Neural cell (in vitro differentiated cells): ENCODE measurements around the gene CDK11A. TPM values are rescaled to one million over a fixed set of nuclear protein-coding genes. Genes with fewer than 3 reads are reported as not detected.

Experiments used
- H2AFZ ChIP-seq: fragments of 200-600, 300-800 bp; sonication (generic), shearing (Covaris generic); 2 replicates; pipeline ENCODE4 v1.6.0; 2014; ENCODE audit warnings: low read depth, mild to moderate bottlenecking, antibody characterized with exemption, low read length, moderate library complexity
- H3F3A ChIP-seq: fragments of 200-600 bp; shearing (Covaris generic); 2 replicates; pipeline ENCODE4 v1.6.1; 2016; ENCODE audit warnings: mild to moderate bottlenecking, moderate library complexity, mixed read lengths, antibody characterized with exemption, low read length; ENCODE audit not compliant: insufficient read depth, poor library complexity, severe bottlenecking
- H3K27ac ChIP-seq: fragments of 200-600, 300-800 bp; sonication (generic), shearing (Covaris generic); 2 replicates; pipeline ENCODE4 v1.5.1; 2014; ENCODE audit warnings: mild to moderate bottlenecking, low read length, moderate library complexity
- H3K27me3 ChIP-seq: fragments of 300-800, 200-600 bp; sonication (generic), shearing (Covaris generic); 2 replicates; pipeline ENCODE4 v1.6.0; 2014; ENCODE audit warnings: mild to moderate bottlenecking, low read depth, low read length, moderate library complexity; ENCODE audit not compliant: insufficient read depth
- H3K36me3 ChIP-seq: fragments of 300-800, 200-600 bp; sonication (generic), shearing (Covaris generic); 2 replicates; pipeline ENCODE4 v1.5.1; 2014; ENCODE audit warnings: mild to moderate bottlenecking, antibody characterized with exemption, low read length, moderate library complexity; ENCODE audit not compliant: insufficient read depth
- H3K4me2 ChIP-seq: fragments of 300-800, 200-600 bp; sonication (generic), shearing (Covaris generic); 2 replicates; pipeline ENCODE4 v1.6.0; 2014; ENCODE audit warnings: mild to moderate bottlenecking, low read length
- H3K4me3 ChIP-seq: fragments of 300-800, 200-600 bp; sonication (generic), shearing (Covaris generic); 2 replicates; pipeline ENCODE4 v1.5.1; 2014; ENCODE audit warnings: mild to moderate bottlenecking, low read length, moderate library complexity
- H3K79me2 ChIP-seq: fragments of 200-600 bp; shearing (Covaris generic); replicated peaks from 2 replicates; pipeline ENCODE4 v1.6.0; 2014; ENCODE audit warnings: mild to moderate bottlenecking, low read length, moderate library complexity; ENCODE audit not compliant: insufficient read depth
- H3K9ac ChIP-seq: fragments of 300-800, 200-600 bp; sonication (generic), shearing (Covaris generic); 2 replicates; pipeline ENCODE4 v1.6.1; 2016; ENCODE audit warnings: mild to moderate bottlenecking, low read length, mixed read lengths
- H3K9me2 ChIP-seq: fragments of 200-600 bp; shearing (Covaris generic); 2 replicates; pipeline ENCODE4 v1.6.1; 2016; ENCODE audit warnings: mild to moderate bottlenecking, low read length, mixed read lengths; ENCODE audit not compliant: insufficient read depth
- H3K9me3 ChIP-seq: fragments of 200-600, 300-800 bp; sonication (generic), shearing (Covaris generic); 2 replicates; pipeline ENCODE4 v1.6.1; 2016; ENCODE audit warnings: mild to moderate bottlenecking, mixed run types, low read length, moderate library complexity, mixed read lengths
- H4K20me1 ChIP-seq: fragments of 200-600 bp; shearing (Covaris generic); 2 replicates; pipeline ENCODE4 v1.6.1; 2016; ENCODE audit warnings: mild to moderate bottlenecking, mixed run types; ENCODE audit not compliant: insufficient read depth
- CTCF ChIP-seq: fragments of 450-650 bp; IDR thresholded peaks from 2 replicates; pipeline ENCODE4 v1.5.1; 2014; ENCODE audit warnings: antibody characterized with exemption, mild to moderate bottlenecking, moderate library complexity; ENCODE audit not compliant: poor library complexity, severe bottlenecking
- EP300 ChIP-seq: fragments of 450-650 bp; conservative IDR thresholded peaks from 2 replicates; pipeline ENCODE4 v1.6.1; 2014; ENCODE audit warnings: antibody characterized with exemption, mild to moderate bottlenecking, moderate library complexity; ENCODE audit not compliant: poor library complexity, severe bottlenecking
- EZH2 ChIP-seq: fragments of 200-600, 300-800 bp; shearing (Covaris generic), sonication (generic); IDR thresholded peaks from 2 replicates; pipeline ENCODE4 v1.6.1; 2014; ENCODE audit warnings: antibody characterized with exemption, low read length, borderline replicate concordance, mild to moderate bottlenecking; ENCODE audit not compliant: insufficient read depth, poor library complexity, severe bottlenecking
- MXI1 ChIP-seq: fragments of 450-650 bp; conservative IDR thresholded peaks from 2 replicates; pipeline ENCODE4 v1.6.1; 2014; ENCODE audit warnings: antibody characterized with exemption, mild to moderate bottlenecking; ENCODE audit not compliant: poor library complexity, severe bottlenecking
- POLR2AphosphoS5 ChIP-seq: IDR thresholded peaks from 2 replicates; pipeline ENCODE4 v1.6.1; 2012
- RAD21 ChIP-seq: fragments of 450-650 bp; conservative IDR thresholded peaks from 2 replicates; pipeline ENCODE4 v1.6.1; 2014; ENCODE audit warnings: antibody characterized with exemption, mild to moderate bottlenecking, moderate library complexity
- REST ChIP-seq: IDR thresholded peaks from 2 replicates; pipeline ENCODE4 v1.6.1; 2012; ENCODE audit warnings: borderline replicate concordance
- SMC3 ChIP-seq: fragments of 450-650 bp; conservative IDR thresholded peaks from 2 replicates; pipeline ENCODE4 v1.6.1; 2014; ENCODE audit warnings: antibody characterized with exemption, mild to moderate bottlenecking, moderate library complexity; ENCODE audit not compliant: poor library complexity
- TAF1 ChIP-seq: IDR thresholded peaks from 2 replicates; pipeline ENCODE4 v1.6.1; 2012; ENCODE audit warnings: low read depth
- polyA plus RNA-seq: library from polyadenylated mRNA; depleted of rRNA; stranded (reverse); fragments of >200 nt; gene quantifications from 2 replicates; pipeline ENCODE4 v1.2.3, GENCODE V29; 2014

The CDK11A gene
- polyA plus RNA-seq, 1 donor from 2014 or later = 20.2 TPM

- Histone ChIP-seq H4K20me1 (no peaks in the 10 kb centered on the region), H3K79me2 (no peaks in the 10 kb centered on the region), H3K9me2 (no peaks in the 10 kb centered on the region), H3K9ac (no peak overlapping the region), H3K4me3 (no peak overlapping the region), H3K4me2 (no peak overlapping the region), H3K27ac (no peak overlapping the region), H3F3A (no peaks in the 10 kb centered on the region), H3K9me3 (no peaks in the 10 kb centered on the region), H3K27me3 (no peaks in the 10 kb centered on the region), H2AFZ (no peak overlapping the region), H3K36me3 (no peaks in the 10 kb centered on the region)
- TF ChIP-seq RAD21 (no peak), MXI1 (no peak), SMC3 (no peak), EZH2 (no peak), CTCF (no peak), TAF1 (no peak), REST (no peak), EP300 (no peak), POLR2AphosphoS5 (no peak)
Measured at GRCh38 chr1:1757422-1758058, 33.4 kb upstream of the CDK11A start.

- H3K79me2 ChIP-seq = no peaks in the 10 kb centered on the region
- H3K27ac ChIP-seq = no peak overlapping the region
- no peak overlapping the region for H2AFZ ChIP-seq
- H3K4me3 ChIP-seq = no peak overlapping the region
- H3K9me3 ChIP-seq = no peaks in the 10 kb centered on the region
- H3K9me2 ChIP-seq = no peaks in the 10 kb centered on the region
- no peak overlapping the region for H3K4me2 ChIP-seq
- no peaks in the 10 kb centered on the region for H3K36me3 ChIP-seq
- H3K9ac ChIP-seq = no peak overlapping the region
- no peaks in the 10 kb centered on the region for H4K20me1 ChIP-seq
- TF ChIP-seq CTCF (no peak), EZH2 (no peak), EP300 (no peak), POLR2AphosphoS5 (no peak), RAD21 (no peak), REST (no peak), MXI1 (no peak), SMC3 (no peak), TAF1 (no peak)
- H3F3A ChIP-seq = no peaks in the 10 kb centered on the region
- H3K27me3 ChIP-seq = no peaks in the 10 kb centered on the region
Measured at GRCh38 chr1:1756661-1757421, 32.7 kb upstream of the CDK11A start.
